Measurements from ENCODE around the gene OR7G3. TPM values are rescaled to one million over a fixed set of nuclear protein-coding genes. Genes with fewer than 3 reads are reported as not detected.

The OR7G3 gene
- total RNA-seq, 1 donor from 2014 or later = not detected

DNA sequence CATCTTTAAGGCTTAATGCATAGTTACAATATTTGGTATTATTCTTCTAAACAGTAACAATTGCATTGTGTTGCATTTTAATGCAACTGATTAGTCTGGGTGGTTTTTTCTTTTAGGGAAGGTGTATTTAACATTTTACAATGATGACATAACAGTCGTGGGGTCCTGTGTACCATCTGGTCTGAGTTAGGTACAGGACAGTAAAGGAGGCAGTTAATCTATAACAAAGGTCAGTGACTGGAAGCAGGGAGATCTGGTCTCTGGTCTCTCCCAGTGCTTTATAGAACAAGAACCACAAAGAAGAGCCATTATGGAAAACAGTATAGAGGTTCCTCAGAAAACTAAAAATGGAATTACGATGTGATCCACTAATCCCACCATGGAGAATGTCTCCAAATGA lies 16.8 kb downstream of the OR7G3 start:
- intact Hi-C loops (cut with micrococcal nuclease) = no loop called here

DNA sequence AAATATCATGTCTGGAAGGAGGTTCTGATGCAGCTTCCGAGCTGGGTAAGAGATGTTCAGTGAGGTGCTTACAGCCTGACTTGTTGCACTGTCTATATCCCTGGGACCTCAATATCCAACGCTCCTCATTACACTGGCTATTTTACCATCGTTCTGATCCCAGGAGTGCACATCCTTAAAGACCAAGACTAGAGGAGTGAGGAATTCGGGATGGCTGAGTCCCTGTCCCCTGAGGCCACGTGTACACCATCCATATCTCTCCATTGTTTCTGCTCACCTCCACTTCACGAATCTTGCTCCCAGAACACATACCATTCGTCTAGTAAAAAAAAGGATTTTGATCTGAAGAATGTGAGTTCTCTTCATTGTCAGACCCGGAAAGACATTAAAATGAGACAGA lies 19.4 kb downstream of the OR7G3 start, which contains the start of gene OR7G2:
TSS of gene OR7G2 (minus strand) at position 101 of the 400 bp plus-strand sequence. CDS start 4,232 bp downstream, outside the sequence.
- intact Hi-C loops (cut with micrococcal nuclease) = no loop called here

DNA sequence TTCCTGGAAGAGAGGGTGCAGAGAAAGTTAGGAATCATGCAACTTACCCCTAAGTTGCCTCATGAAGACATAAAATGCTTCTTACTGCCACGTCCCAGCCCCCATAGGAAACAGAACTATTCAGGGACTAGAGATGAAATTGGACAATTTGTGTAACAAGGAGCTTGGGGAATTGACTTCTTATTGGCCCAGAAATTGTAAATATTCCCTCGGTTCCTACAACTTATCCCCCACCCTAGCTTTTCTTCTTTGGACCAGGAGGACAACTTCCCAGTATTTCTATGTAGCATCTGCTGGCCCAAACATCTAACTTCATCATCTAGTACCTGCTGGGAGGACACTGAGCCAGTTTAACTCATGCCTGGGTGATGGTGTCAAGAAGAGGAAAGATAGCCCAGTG lies 40.0 kb downstream of the OR7G3 start, which contains the start of gene OR1M1:
TSS of gene OR1M1 (plus strand) at position 301 of the 400 bp plus-strand sequence. CDS start 6,184 bp downstream, outside the sequence.
- intact Hi-C loops (cut with micrococcal nuclease) = no loop called here

DNA sequence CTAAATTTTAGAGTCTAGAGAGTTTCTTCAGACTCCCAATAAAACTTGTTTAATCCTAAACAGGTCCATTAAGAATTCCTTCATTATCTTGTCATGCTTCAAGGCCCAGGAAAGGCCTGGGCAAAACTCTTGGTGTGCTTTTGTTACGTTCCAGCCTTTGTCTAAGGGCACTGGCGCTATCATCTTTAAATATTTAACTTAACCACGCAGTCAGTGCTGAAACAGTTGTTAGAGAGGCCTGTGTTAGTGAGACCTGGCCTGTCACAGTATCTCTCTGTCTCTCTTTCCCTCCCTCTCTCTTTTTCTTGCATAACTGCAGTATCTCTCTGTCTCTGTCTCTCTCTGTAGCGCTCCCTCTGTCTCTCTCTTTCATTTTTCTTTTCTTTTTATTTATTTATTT lies 48.1 kb downstream of the OR7G3 start:
- intact Hi-C loops (cut with micrococcal nuclease) = loop anchor here (1.0 kb wide), 1 partner anchor 424 kb away; no protein-coding TSS in a partner anchor

DNA sequence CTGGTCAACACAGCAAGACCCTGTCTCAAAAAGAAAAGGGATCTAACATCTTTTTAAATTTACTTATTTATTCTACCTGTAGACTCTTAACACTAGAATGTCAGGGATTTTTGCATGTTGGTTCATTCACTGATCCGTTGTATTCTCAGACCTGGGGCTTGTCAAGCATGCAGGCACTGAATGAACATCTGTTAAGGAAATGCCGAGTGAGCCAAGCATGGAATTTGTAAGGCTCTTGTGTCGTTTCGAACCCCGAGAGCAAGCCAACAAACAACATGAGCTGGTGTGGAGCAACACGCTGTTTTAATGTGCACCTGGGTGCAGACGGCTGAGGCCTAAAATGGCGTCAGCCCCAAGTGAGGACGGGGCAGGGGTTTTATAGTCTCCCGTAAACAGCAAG lies 49.8 kb downstream of the OR7G3 start:
- intact Hi-C loops (cut with micrococcal nuclease) = no loop called here

Other genes with a start within 250 kb of the OR7G3 start
- not detected in 2 replicates for gene MUC16, start 116.5 kb downstream of the OR7G3 start, total RNA-seq
- not detected in 2 replicates for gene OR1M1, start 39.9 kb downstream of the OR7G3 start, total RNA-seq
- gene OR7G2, start 19.5 kb downstream of the OR7G3 start, total RNA-seq = not detected in 2 replicates
- not detected in 2 replicates for gene OR7G1, start 11.2 kb downstream of the OR7G3 start, total RNA-seq
- 40.6 and 42.0 TPM in 2 replicates for gene ZNF317, start 13.4 kb upstream of the OR7G3 start, total RNA-seq
- 0.39 and 0.95 TPM in 2 replicates for gene OR7D2, start 52.0 kb upstream of the OR7G3 start, total RNA-seq
- gene OR7D4, start 92.6 kb upstream of the OR7G3 start, total RNA-seq = not detected in 2 replicates
- gene OR7E24, start 124.0 kb upstream of the OR7G3 start, total RNA-seq = not detected in 2 replicates
- 6.7 and 7.1 TPM in 2 replicates for gene ZNF699, start 182.9 kb upstream of the OR7G3 start, total RNA-seq
- 11.3 and 12.2 TPM in 2 replicates for gene ZNF559, start 197.2 kb upstream of the OR7G3 start, total RNA-seq
- gene ZNF177, start 236.1 kb upstream of the OR7G3 start, total RNA-seq = 0.64 and 1.7 TPM in 2 replicates

Data from T-helper 2 cell treated with Interferon-gamma antibody and Interleukin-4, amounts not matched to agents 100 ng/mL and 5 ng/mL, for 36 hours (primary cell).